Pancreas (tissue), 10 donors: ENCODE data around the gene GDPGP1. TPM values are rescaled to one million over a fixed set of nuclear protein-coding genes. Genes with fewer than 3 reads are reported as not detected.

Experiments used
- ATAC-seq, 4 donors: fragments of 200-7000 bp; cut with Tn5 transposase; one replicate each; pipeline versions ENCODE4 v1.8.0 to v1.9.1; 2020; ENCODE audit warnings: mild to moderate bottlenecking in 4 of 4, moderate library complexity in 4 of 4
- DNase-seq, 6 donors: peaks; one replicate each; pipeline ENCODE4 v3.0.0-alpha.2; 2020
- FAIRE-seq: peaks from 2 replicates; lab custom pipeline; 2012; peaks lifted over from hg19 to GRCh38; lab: Jason Lieb, UNC
- H3K27ac ChIP-seq, 4 donors: fragments of 200-600 bp; sonication (generic); 1 replicate in 3 of 4; 2 replicates in 1 of 4; pipeline versions ENCODE4 v1.5.0 to v1.8.0; 2020
- H3K27me3 ChIP-seq, 4 donors: fragments of 200-600 bp; one replicate each; pipeline ENCODE4 v1.8.0; 2021
- H3K36me3 ChIP-seq, 3 donors: fragments of 200-600 bp; sonication (generic) in 1 of 3; one replicate each; pipeline versions ENCODE4 v1.5.0 to v1.8.0; 2020 to 2021
- H3K4me1 ChIP-seq, 3 donors: fragments of 200-600 bp; one replicate each; pipeline ENCODE4 v1.8.0; 2021
- H3K4me3 ChIP-seq, 4 donors: fragments of 200-600 bp; sonication (generic) in 2 of 4; one replicate each; pipeline versions ENCODE4 v1.5.0 to v1.8.0; 2020 to 2021
- H3K9me3 ChIP-seq, 4 donors: fragments of 200-600 bp; one replicate each; pipeline ENCODE4 v1.8.0; 2021
- CTCF ChIP-seq, 4 donors: fragments of 200-600 bp; sonication (generic) in 3 of 4; IDR thresholded peaks; one replicate each; pipeline versions ENCODE4 v1.5.0 to v1.8.0; 2021; ENCODE audit warnings: antibody characterized with exemption in 4 of 4
- WGBS, 2 donors: extraction: QIAGEN DNeasy Blood & Tissue Kit; methylation state at CpG; one replicate each; pipeline ENCODE4 v1.1.7; 2013; 5-methylcytosine and 5-hydroxymethylcytosine counted together
- intact Hi-C, 3 donors: fragments of 100-400 bp; cut with DNase I; formaldehyde crosslinking; loops; one replicate each; pipeline versions ENCODE4 v1.11.1 to v1.14.2; 2022
- polyA plus RNA-seq, 2 donors: library from polyadenylated mRNA; stranded (reverse); fragments of 200-250 nt; gene quantifications; one replicate each; pipeline ENCODE4 v1.2.3, GENCODE V29; 2013
- total RNA-seq, 6 donors: library from RNA; stranded (reverse); fragmentation: NEBNext Ultra II Directional in 4 of 6; extraction: Animal tissue kit (Norgen Biotek cat#: 25700) in 4 of 6; gene quantifications; one replicate each; pipeline versions ENCODE4 v1.2.1 to v1.2.4, GENCODE V29; 2021 to 2023
- donor health status: healthy with polysubstance abuse.
- donor health status: DM: no; HTN: no; CAD: no; lungs with moderate emphysema.
- donor health status: DM: no; HTN: no; CAD: no.
- donor health status: control.
- donor health status: control.
- donor health status: Bipolar disorder and iron deficiency.
- donor health status: DM: yes; HTN: yes; CAD: no.
- donor health status: DM: no; HTN: no; CAD: no.
- donor health status: DM: no; HTN: no; CAD: no.
- donor health status: DM: yes; HTN: yes; CAD: no.

GDPGP1 gene
- total and polyA plus RNA-seq, 8 donors: 2.0 to 7.0 (median 3.4) TPM

GRCh38 chr15:90209591-90209990 lies 24.4 kb upstream of the GDPGP1 start:
- Histone ChIP-seq H3K27me3 (no peaks in the 10 kb centered on the region), H3K36me3 (peaks cover 0 to 3% (median 0%) of the 10 kb centered on the region in 3 donors), H3K27ac (peak overlapping the region in 1 of 4 donors; percentile 19), H3K9me3 (no peaks in the 10 kb centered on the region), H3K4me1 (peaks cover 34 to 39% (median 35%) of the 10 kb centered on the region in 3 donors), H3K4me3 (no peak overlapping the region)
- ATAC-seq (no peak), FAIRE-seq (no peak), DNase-seq (peak in 2 of 6 donors; percentile 12 to 30)
- WGBS, 2 donors: 75 to 87% methylated on average over 9 of the region's 9 CpGs
- intact Hi-C loops: no loop called here
- TF ChIP-seq CTCF (IDR thresholded peaks at IDR 0.05): no peak

- DNase-seq: peak in 3 of 6 donors; percentile 31 to 74 (median 64)
- Histone ChIP-seq H3K36me3 (peaks cover 0 to 3% (median 0%) of the 10 kb centered on the region in 3 donors), H3K4me1 (peaks cover 35 to 47% (median 39%) of the 10 kb centered on the region in 3 donors), H3K4me3 (no peak overlapping the region), H3K9me3 (no peaks in the 10 kb centered on the region), H3K27ac (peak overlapping the region in 2 of 4 donors; percentile 55 to 78), H3K27me3 (no peaks in the 10 kb centered on the region)
- intact Hi-C loops: no loop called here
- TF ChIP-seq CTCF (IDR thresholded peaks at IDR 0.05): no peak
- ATAC-seq: no peak
- FAIRE-seq: no peak
- WGBS, 2 donors: 30 to 41% methylated on average over 8 of the region's 8 CpGs
Measured at GRCh38 chr15:90210593-90210992, 23.4 kb upstream of the GDPGP1 start.

- FAIRE-seq (no peak), DNase-seq (peak in 1 of 6 donors; percentile 52), ATAC-seq (no peak)
- 86% methylated on average over 9 of the region's 9 CpGs for WGBS, 2 donors
- intact Hi-C loops: no loop called here
- Histone ChIP-seq H3K36me3 (peaks cover 0 to 3% (median 0%) of the 10 kb centered on the region in 3 donors), H3K4me1 (peaks cover 35 to 47% (median 39%) of the 10 kb centered on the region in 3 donors), H3K27ac (peak overlapping the region in 3 of 4 donors; percentile 55 to 78 (median 69)), H3K4me3 (no peak overlapping the region), H3K27me3 (no peaks in the 10 kb centered on the region), H3K9me3 (no peaks in the 10 kb centered on the region)
- TF ChIP-seq CTCF (IDR thresholded peaks at IDR 0.05): no peak
Measured at GRCh38 chr15:90211009-90211408, 23.0 kb upstream of the GDPGP1 start.

- 47 to 50% methylated on average over 13 of the region's 13 CpGs for WGBS, 2 donors
- Histone ChIP-seq H3K27ac (peak overlapping the region; percentile 17 to 78 (median 72)), H3K4me1 (peaks cover 35 to 47% (median 39%) of the 10 kb centered on the region in 3 donors), H3K4me3 (no peak overlapping the region), H3K9me3 (no peaks in the 10 kb centered on the region), H3K36me3 (peaks cover 0 to 3% (median 0%) of the 10 kb centered on the region in 3 donors), H3K27me3 (no peaks in the 10 kb centered on the region)
- peak in 3 of 4 donors; percentile 11 to 36 (median 31) for ATAC-seq
- intact Hi-C loops: no loop called here
- FAIRE-seq: no peak
- no peak for TF ChIP-seq CTCF (IDR thresholded peaks at IDR 0.05)
- peak in 4 of 6 donors; percentile 46 to 80 (median 56) for DNase-seq
Measured at GRCh38 chr15:90211440-90212143, 22.4 kb upstream of the GDPGP1 start.
